Measurements from ENCODE around the gene PWWP2B.

The PWWP2B gene
- 18.5 to 30.4 reads per million in 2 donors for total RNA-seq

DNA sequence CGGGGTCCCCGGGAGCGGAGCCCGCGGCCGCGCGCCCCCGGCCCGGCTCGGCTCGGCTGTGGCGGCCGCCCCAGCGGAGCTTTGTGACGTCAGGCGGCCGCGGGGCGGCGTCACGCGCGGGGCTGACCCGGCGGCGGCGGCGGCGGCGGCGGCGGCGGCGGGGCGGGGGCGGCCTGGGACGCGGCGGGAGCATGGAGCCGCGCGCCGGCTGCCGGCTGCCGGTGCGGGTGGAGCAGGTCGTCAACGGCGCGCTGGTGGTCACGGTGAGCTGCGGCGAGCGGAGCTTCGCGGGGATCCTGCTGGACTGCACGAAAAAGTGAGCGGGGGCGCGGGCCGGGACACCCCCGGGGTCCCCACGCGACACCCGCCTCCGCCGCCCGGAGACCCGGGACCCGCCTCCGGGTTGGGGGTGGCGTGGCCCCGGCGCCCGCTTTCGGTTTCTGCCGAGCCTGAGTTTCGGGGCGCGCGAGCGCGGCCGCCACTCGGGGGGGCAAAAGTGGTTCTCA lies at the start of gene PWWP2B:
Gene PWWP2B (plus strand): TSS at position 165 of the 506 bp plus-strand sequence. CDS start 27 bp downstream, at position 192.
- peak; percentile 64 for DNase-seq

DNA sequence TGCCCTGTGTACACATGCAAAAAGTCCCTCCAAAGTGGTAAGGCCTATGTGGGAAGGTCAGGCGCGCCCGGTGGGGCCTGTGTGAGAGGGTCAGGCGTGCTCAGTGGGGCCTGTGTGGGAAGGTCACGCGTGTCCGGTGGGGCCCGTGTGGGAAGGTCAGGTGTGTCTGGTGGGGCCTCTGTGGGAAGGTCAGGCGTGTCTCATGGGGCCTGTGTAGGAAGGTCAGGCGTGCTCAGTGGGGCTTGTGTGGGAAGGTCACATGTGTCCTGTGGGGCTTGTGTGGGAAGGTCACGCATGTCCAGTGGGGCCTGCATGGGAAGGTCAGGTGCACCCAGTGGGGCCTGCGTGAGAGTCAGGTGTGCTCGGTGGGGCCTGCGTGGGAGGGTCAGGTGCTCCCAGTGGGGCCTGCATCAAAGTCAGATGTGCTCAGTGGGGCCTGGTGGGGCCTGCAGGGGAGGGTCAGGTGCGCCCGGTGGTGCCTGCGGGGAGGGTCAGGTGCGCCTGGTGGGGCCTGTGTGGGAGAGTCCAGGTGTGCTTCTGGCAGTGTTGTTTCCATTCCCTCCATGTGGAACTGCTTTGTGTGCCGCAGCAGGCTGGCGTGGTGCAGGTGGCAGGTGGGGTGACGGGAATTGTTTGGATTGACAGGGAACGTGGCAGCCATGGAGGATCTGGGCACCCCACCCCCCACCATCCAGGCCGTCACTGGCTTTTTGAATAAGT lies 49.6 kb upstream of the PWWP2B start:
- DNase-seq = no peak

DNA sequence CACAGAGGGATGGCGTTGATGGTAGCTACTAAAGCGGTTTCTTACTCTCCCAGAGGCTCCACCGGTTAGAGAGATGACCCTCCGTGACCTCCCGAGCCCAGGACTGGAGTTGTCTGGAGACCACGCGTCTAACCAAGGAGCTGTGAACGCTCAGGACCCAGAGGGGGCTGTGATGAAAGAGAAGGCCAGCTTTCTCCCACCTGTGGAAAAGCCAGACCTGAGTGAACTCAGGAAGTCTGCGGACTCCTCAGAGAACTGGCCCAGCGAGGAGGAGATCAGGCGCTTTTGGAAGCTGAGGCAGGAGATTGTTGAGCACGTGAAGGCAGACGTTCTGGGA lies 49.1 kb upstream of the PWWP2B start:
- no peak for DNase-seq

DNA sequence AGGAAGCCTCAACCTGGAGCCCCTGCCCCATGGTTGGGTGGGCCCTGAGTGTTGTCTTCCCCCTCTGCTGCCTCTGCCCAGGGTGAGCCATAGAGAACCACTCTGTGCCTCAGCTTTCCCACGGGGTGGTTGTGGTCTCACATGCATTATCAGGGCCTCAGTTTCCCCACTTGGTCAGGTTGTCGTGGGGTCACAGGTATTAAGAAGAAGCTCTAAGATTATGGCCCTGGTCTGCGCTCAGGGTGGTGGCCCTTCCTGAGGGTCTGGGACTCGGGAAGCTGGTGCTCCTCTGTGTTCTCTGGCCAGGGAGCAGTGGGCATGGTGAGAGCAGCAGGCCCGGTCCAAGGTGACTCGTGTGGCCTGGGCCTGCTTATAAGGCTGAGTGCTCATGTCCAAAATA lies 47.2 kb upstream of the PWWP2B start:
- DNase-seq = no peak

DNA sequence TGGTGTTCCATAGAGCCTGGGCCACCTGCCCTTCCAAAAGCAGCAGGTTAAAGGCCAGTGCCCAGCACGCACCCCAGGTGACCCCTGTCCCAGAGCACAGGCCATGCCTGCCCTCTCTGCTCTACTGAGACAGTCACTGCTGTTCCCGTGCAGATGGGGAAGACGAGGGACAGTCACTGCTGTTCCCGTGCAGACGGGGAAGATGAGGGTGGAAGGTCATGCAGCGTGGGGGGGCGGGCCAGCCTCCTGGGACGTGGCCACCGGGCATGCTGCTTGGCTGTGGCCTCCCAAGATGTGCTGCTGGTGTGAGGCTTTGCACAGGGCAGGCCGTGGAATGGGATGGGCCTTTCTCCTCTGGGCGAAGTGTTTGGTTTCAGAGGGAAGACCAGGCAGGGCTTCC lies 46.6 kb upstream of the PWWP2B start:
- no peak for DNase-seq

DNA sequence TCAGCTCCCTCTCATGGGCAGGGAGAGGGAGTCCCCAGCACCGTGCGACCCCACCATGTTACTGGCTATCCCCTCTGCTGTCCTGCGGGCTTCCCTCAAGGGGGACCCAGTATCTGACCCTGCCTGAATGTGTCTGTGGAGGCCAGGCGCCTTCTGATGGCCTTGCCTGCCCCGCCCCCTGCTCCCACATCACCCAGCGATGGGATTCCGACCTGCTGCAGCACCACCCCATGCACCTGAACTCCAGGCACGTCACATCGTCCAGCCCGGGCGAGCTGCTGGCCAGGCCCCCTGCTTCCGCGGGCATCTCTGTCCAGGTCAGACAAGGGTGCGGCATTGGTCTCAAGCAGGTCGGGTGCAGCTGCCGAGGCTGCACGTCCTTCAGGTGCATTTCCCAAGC lies 46.1 kb upstream of the PWWP2B start:
- no peak for DNase-seq

GRCh38 chr10:132351611-132352010 lies 45.4 kb upstream of the PWWP2B start:
- DNase-seq = no peak

DNA sequence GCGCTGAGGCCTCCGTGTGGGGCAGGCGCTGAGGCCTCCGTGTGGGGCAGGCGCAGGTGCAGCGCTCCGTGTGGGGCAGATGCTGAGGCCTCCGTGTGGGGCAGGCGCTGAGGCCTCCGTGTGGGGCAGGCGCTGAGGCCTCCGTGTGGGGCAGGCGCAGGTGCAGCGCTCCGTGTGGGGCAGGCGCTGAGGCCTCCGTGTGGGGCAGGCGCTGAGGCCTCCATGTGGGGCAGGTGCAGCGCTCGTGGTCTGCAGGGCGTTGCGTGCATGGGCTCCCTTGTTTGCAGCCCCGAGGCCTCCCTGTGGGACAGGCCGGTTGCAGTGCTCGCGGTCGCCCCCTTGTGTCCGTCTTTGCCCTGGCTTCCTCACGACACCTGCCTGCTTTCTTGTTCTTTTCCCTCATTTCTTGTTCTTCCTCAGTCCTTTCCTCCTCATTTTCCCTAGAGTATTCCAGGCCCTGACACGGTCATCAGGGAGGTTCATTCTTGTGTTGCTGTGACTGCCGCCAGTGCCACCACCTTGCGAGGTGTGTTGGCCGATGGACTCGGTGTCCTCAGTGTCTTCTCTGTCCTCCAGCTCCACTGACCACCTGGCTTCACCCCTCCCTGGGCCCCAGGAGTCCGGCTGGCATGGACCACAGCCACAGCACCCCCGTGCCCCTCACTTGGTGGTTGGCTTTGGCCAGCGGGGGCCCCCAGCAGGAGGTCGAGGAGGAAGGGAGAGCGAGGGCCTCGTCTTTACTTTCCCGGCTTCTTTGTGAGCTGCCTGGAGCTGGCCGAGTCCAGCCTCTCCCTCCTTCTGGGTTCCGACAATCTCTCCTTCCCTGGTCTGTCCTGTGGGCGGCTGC lies 44.3 kb upstream of the PWWP2B start:
- peak; percentile 78 for DNase-seq

GRCh38 chr10:132353456-132354355 lies 43.3 kb upstream of the PWWP2B start:
- DNase-seq = no peak

DNA sequence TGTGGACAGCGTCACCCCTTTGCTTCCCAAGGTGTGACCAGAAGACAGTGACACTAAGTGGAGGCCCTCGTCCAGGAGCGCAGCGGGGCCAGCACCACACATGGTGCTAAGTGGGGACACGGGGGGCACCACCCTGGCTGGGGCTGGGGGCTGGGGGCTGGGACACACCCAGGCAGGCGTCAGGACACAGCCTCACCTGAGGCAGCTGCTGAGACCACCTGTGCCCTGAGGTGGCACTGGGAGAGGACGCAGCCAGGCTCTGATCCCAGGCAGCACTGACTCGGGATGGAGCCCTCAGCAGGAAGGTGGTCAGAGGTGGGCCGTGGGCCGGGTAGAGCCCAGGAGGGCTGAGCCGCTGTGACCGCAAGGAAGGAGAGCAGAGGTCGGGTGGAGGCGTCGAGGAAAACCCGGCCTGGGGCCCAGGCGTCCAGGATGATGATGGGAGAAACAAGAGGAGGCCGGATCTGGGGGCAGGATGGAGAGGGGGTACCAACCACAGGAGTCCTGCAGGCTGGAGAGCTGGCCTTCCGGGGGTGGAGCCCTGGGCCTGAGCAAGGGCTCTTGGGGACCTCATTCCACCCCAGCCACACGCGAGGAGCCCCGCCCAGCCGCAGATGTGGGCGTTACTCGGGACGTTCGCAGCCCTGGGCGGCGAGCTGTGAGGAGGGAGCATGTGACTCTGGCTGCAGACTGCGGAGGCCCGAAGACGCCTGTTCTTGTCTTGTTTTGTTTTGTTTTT lies 42.5 kb upstream of the PWWP2B start:
- DNase-seq = no peak

GRCh38 chr10:132355297-132355696 lies 41.7 kb upstream of the PWWP2B start:
- no peak for DNase-seq

DNA sequence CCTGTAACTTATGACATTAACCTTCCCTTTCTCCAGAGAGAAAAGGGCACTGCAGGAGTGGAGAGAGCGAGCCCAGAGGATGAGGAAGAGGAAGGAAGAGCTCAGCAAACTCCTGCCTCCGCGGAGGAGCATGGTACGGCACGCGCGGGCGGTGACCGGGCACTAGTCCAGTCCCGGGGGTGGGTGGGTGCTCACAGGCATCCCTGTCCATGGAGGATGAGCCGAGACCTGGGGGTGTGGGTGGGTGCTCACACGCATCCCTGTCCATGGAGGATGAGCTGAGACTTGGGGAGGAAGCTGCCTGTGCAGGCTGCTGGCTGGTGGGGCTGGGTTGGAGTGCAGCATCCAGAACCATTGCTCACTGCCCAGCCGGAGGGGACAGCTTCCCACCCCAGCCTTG lies 41.2 kb upstream of the PWWP2B start:
- DNase-seq = no peak

- DNase-seq = no peak
Observed at GRCh38 chr10:132356621-132357195, 40.3 kb upstream of the PWWP2B start.

GRCh38 chr10:132357286-132358058 lies 39.5 kb upstream of the PWWP2B start:
- DNase-seq = no peak

DNA sequence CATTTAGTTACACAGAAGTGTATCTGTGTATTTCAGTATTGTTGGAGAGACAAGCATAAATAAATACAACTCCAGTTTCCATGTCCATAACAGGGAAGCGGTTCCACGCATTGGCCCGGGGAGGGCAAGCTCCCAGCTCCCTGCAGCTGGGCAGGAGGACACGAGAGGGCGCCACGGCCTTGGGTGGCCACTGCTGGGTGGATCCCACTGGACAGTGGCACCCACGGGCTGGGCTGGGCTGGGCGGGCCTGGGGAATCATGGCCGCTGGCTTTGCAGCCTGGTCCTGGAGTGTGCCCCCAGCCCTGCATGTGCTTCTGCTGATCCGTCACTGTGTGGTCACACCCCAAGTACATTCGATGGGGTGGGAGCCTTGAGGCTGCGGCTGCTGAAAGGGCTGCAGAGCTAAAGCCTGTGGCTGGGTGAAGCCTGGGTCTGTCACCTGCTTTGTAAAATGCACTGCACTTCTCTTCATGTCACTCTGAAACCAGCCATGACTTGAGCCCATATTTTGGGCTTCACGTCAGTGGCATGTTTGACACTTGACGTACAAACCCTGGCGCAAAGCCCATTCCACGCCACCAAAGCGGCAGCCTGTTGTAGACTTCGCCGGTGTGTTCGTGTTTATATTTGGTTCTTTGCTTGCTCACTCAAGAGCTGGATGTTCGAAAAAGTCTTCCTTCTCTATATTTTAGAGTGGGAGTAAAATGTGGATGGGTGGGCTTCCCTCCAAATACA lies 37.5 kb upstream of the PWWP2B start:
- DNase-seq = no peak

GRCh38 chr10:132360766-132361447 lies 36.1 kb upstream of the PWWP2B start:
- peak; percentile 15 for DNase-seq

GRCh38 chr10:132361581-132362101 lies 35.4 kb upstream of the PWWP2B start:
- no peak for DNase-seq

DNA sequence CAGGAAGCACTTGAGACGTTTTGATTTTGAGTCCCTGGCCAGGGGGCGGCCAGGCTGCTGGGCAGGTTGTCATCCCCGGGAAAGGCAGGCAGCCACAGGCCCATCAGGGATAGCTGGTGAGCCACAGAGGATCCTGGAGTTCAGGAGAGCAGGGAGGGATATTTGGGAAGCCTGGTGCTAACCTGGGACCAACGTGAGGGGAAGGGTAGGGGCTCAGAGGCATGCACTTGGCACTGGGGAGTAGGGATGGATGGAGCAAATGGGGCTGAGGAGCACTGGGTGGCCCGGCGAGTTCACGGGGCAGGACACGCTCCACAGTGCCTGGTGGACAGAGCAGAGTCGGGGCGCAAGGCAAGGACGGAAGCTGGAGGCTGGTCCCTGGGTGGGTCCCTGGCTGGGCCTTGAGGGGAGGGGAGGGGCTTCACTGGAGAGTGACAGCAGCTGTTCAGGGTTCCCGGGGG lies 34.8 kb upstream of the PWWP2B start:
- no peak for DNase-seq

GRCh38 chr10:132363376-132363775 lies 33.6 kb upstream of the PWWP2B start:
- DNase-seq = no peak
